Stimulated activated CD4-positive, alpha-beta T cell treated with anti-CD3 and anti-CD28 coated beads, Interleukin-2, amount 100 ng/mL, for 48 hours (primary cell): Measurements from ENCODE around the gene BBS7.

Experiments used
- DNase-seq, 2 donors: peaks; one replicate each; pipeline ENCODE4 v3.0.0-alpha.2; 2020

BBS7 gene

GRCh38 chr4:121824171-121824527 is 46.1 kb downstream of the BBS7 start:
- DNase-seq, result no peak

- peak; percentile 89 to 95 for DNase-seq
Measured at GRCh38 chr4:121823505-121824170, 46.6 kb downstream of the BBS7 start, which contains the start of gene CCNA2. Gene CCNA2, minus strand, starts transcription at chr4:121823883. Its CDS starts 255 bp downstream, at chr4:121823628.

GRCh38 chr4:121822796-121823504 is 47.3 kb downstream of the BBS7 start:
- peak; percentile 19 to 34 for DNase-seq

DNA sequence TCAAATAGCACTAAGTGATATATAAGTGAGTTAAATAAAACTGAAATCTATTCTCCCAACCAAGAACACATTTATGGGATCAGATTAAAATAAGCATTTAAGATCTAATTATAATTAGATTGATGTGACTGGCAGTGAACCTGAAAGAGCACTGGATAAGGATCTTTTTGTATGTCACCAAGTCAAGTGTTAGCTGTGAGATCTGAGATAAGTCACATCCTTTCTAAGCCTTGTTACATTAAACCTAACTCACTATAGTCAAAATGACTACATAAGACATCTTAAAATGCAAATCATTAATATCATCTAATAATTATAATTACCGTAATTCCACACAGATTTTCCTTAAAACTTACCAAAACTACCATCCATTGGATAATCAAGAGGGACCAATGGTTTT is 48.2 kb downstream of the BBS7 start:
- DNase-seq, result no peak

DNA sequence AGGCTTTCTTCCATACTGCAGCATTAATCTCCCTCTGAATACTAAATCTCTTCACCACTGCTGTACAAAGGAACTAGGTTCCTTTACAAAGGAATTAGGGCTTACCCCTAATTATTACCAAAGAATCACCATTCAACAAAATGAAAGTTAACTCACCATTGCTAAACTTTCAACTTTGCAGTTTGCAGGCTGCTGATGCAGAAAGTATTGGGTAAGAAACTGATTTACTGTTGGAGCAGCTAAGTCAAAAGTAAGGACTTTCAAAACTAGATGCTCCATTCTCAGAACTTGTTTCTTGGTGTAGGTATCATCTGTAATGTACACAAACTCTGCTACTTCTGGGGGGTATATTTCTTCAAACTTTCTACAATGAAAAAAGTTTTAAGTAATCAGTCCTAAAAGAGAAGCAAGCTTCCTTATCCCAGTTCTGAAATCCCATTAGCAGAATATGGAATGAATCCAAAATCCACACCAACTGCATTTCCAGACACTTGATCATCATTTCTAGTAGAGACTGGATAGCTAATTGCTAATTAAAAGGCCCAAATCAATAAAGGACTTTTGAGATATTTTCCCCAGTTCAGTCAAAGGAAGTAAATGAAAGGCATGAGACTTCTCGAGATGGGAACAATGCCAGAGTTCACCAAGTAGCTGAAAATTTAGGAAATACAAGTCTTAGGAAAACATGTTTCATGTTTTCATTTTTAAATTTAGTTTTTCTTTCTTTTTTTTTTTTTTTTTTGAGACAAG is 50.9 kb downstream of the BBS7 start:
- no peak for DNase-seq

- DNase-seq, result no peak
Measured at GRCh38 chr4:121818215-121818614, 52.1 kb downstream of the BBS7 start.

GRCh38 chr4:121817701-121818100 is 52.6 kb downstream of the BBS7 start:
- no peak for DNase-seq

DNA sequence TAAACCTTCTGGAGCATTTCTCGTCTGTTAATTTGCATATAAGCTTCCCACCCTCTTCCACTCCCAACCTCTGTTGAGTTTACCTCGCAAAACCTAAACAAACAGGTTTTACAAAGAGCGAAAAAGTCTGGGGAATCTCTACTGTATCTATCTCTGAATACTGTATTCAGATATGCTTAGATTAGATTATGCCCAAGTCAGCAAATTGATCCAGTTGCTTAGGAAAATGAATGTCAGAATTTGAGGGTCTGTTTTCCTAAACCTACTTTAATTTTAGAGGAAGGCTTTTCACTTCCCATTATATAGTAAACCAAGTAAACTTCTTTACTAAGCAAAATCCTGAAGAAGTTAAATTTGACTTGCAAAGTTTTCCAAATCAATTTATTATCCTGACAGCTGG is 53.3 kb downstream of the BBS7 start:
- no peak for DNase-seq

- no peak for DNase-seq
Measured at GRCh38 chr4:121814756-121815155, 55.5 kb downstream of the BBS7 start.

DNA sequence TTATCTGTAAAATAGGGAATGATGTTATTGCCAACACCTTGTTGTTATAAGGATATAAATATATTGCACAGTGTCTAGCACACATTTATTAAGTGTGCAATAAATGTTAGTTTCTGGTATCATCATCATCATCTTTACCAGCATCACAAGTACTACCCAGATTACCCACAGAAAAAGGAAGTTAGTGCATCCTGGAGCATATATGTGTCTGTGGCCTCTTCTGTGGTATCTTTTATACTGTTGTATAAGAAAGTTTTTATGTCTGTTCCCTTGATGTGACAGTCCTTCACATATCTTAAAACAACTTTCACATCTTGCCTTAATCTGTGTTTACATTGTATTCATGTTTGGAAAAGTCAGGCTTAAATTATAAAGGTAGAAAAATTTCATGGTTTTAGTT is 59.2 kb downstream of the BBS7 start:
- DNase-seq, result no peak

DNA sequence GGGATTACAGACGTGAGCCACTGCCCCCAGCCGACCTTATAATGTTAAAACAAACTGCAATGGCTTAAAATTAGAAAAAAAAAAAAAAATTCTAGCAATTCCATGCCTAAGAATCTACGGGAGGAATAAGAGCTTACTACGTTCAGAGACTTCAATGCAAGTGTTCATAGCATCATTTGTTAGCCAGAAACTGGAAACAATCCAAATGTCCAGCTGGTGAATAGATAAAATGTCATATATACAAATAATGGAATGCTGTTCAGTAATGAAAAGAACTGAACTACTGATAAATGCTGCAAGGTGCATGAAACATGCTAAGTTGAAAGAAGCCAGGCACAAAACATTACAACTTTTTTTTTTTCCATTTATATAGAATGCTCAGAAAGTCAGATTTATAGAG is 63.9 kb downstream of the BBS7 start:
- no peak for DNase-seq

- no peak for DNase-seq
Measured at GRCh38 chr4:121801715-121802075, 68.6 kb downstream of the BBS7 start.

GRCh38 chr4:121800961-121801714 is 69.1 kb downstream of the BBS7 start, which contains the start of gene EXOSC9:
Gene EXOSC9, plus strand, starts transcription at chr4:121801323. Its CDS starts 102 bp downstream, at chr4:121801425.
- peak; percentile 95 to 97 for DNase-seq

- DNase-seq, result no peak
Measured at GRCh38 chr4:121800638-121800960, 69.7 kb downstream of the BBS7 start.

DNA sequence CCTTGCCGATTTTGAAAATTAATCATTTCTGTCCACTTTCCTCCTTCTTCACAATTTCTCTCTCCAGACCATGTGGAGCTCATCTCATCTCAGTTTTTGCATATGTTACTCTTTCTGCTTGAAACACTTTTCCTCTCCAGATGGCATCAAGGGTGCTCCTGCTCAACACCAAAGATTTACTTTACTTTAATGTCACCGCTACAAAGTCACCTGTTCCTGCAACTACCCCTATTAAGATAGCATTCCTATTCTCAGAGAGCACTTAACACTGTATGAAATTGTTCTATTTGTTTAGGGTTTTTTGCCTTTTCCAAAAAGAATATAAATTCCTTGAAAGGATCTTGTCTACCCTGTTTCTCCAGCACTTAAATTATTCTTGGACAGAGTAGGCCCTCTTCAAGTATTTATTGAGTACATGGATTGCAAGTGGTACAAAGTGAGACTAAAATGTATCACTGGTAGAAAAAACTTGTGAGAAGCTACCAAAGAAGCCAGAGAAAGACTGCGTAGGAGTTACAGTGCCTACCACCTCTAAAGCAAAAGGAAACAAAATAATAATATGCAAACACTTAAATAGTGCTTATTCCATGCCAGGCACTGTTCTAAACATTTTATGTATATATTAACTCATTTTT is 70.3 kb downstream of the BBS7 start:
- DNase-seq, result no peak

- no peak for DNase-seq
Measured at GRCh38 chr4:121799208-121799823, 71.0 kb downstream of the BBS7 start.

- DNase-seq, result no peak
Measured at GRCh38 chr4:121796283-121796682, 74.0 kb downstream of the BBS7 start.

- no peak for DNase-seq
Measured at GRCh38 chr4:121794505-121795188, 75.6 kb downstream of the BBS7 start.

- DNase-seq, result no peak
Measured at GRCh38 chr4:121792966-121793365, 77.3 kb downstream of the BBS7 start.

DNA sequence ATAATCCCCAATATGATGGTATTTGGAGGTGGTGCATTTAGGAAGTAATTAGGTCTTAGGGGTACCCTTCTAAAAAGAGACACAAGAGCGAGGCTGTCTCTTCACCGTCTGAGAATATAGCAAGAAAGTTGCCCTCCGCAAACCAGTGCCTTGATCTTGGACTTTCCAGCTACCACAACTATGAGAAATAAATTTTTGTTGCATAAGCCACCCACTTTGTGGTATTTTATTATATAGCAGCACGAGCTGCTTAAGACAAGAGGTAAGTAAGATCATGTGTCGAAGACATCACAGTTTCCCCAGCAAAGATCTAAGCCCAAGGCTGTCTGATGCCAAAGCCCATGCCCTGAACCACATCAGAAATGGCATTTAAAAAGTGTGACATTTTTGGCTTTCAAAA is 78.8 kb downstream of the BBS7 start:
- no peak for DNase-seq

DNA sequence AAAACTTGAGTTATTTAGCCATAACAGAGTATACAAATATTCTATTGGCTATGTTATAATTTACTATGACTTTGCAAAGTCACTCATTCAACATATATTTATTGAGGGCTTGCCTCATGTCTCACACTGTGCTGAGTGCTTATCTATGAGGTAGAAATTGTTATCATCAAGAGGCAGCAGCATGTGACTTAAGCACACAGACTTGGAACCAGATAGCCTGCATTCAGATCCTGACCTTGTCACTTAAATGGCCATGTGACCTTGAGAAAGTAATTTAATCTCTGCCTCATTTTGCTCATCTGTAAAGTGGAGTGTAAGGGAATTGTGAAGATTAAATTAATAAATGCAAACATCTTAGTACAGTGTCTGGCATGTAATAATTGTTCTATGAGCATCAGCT is 79.3 kb downstream of the BBS7 start:
- DNase-seq, result no peak
